ENCODE measurements around the gene PCSK6.

GRCh38 chr15:101510212-101511197 is 21.0 kb upstream of the PCSK6 start:
- no peak for TF ChIP-seq CTCF (IDR thresholded peaks at IDR 0.05)
- TF ChIP-seq POLR2A (IDR thresholded peaks at IDR 0.05), result no peak

All from uterus (tissue), 2 donors.